Esophagus (tissue), 2 donors: ENCODE data around the gene GPM6B. TPM values are rescaled to one million over a fixed set of nuclear protein-coding genes. Genes with fewer than 3 reads are reported as not detected.
A peak's percentile ranks its signal among the peaks of the same experiment; 100 is the strongest.

Source experiments
- H3K27ac ChIP-seq, 2 donors: one replicate each; pipeline ENCODE4 v1.5.1; 2013; ENCODE audit warnings: low read depth in 2 of 2, mild to moderate bottlenecking in 2 of 2, inconsistent platforms in 1 of 2, low read length in 1 of 2, moderate library complexity in 1 of 2
- H3K27me3 ChIP-seq, 2 donors: one replicate each; pipeline ENCODE4 v1.6.1; 2013; ENCODE audit warnings: low read length in 2 of 2, control low read depth in 1 of 2, mild to moderate bottlenecking in 1 of 2; ENCODE audit not compliant: insufficient read depth in 2 of 2, control insufficient read depth in 1 of 2
- H3K36me3 ChIP-seq, 2 donors: one replicate each; pipeline ENCODE4 v1.6.1; 2013; ENCODE audit warnings: low read length in 1 of 2; ENCODE audit not compliant: control insufficient read depth in 2 of 2, insufficient read depth in 2 of 2
- H3K4me1 ChIP-seq, 2 donors: one replicate each; pipeline ENCODE4 v1.6.1; 2013; ENCODE audit warnings: low read length in 1 of 2; ENCODE audit not compliant: control insufficient read depth in 2 of 2, insufficient read depth in 2 of 2
- H3K4me3 ChIP-seq, 2 donors: one replicate each; pipeline ENCODE4 v1.5.1; 2013; ENCODE audit warnings: low read length in 2 of 2, mild to moderate bottlenecking in 2 of 2, low read depth in 1 of 2, moderate library complexity in 1 of 2
- H3K9me3 ChIP-seq, 2 donors: one replicate each; pipeline ENCODE4 v1.6.1; 2013; ENCODE audit warnings: mild to moderate bottlenecking in 2 of 2, low read depth in 1 of 2, low read length in 1 of 2, moderate library complexity in 1 of 2; ENCODE audit not compliant: control insufficient read depth in 2 of 2, insufficient read depth in 1 of 2
- WGBS, 2 donors: extraction: QIAGEN DNeasy Blood & Tissue Kit; methylation state at CpG; one replicate each; pipeline ENCODE4 v1.1.7; 2013; 5-methylcytosine and 5-hydroxymethylcytosine counted together
- polyA plus RNA-seq, 2 donors: library from polyadenylated mRNA; stranded (reverse); fragments of 200-250 nt; gene quantifications; one replicate each; pipeline ENCODE4 v1.2.3, GENCODE V29; 2013
- donor health status: healthy with polysubstance abuse.
- donor health status: Bipolar disorder and iron deficiency.

The GPM6B gene
- polyA plus RNA-seq, 2 donors = 1.1 to 3.1 TPM

- H3K9me3 ChIP-seq = no peaks in the 10 kb centered on the region
- 72 to 78% methylated on average over 7 of the region's 7 CpGs for WGBS, 2 donors
- no peaks in the 10 kb centered on the region for H3K4me1 ChIP-seq
- H3K36me3 ChIP-seq = no peaks in the 10 kb centered on the region
- H3K4me3 ChIP-seq = no peak overlapping the region
- H3K27ac ChIP-seq = no peak overlapping the region
- H3K27me3 ChIP-seq = peaks cover 0 to 5% of the 10 kb centered on the region in 2 donors
Measured at GRCh38 chrX:13780868-13781427, 35.9 kb downstream of the GPM6B start.

- no peak overlapping the region for H3K4me3 ChIP-seq
- no peak overlapping the region for H3K27ac ChIP-seq
- no peaks in the 10 kb centered on the region for H3K4me1 ChIP-seq
- no peaks in the 10 kb centered on the region for H3K36me3 ChIP-seq
- 33 to 54% methylated on average over 2 of the region's 2 CpGs for WGBS, 2 donors
- no peaks in the 10 kb centered on the region for H3K9me3 ChIP-seq
- H3K27me3 ChIP-seq = peaks cover 0 to 5% of the 10 kb centered on the region in 2 donors
Measured at GRCh38 chrX:13778916-13779315, 38.0 kb downstream of the GPM6B start.

GRCh38 chrX:13776387-13776786 lies 40.5 kb downstream of the GPM6B start:
- no peaks in the 10 kb centered on the region for H3K36me3 ChIP-seq
- H3K4me1 ChIP-seq = no peaks in the 10 kb centered on the region
- WGBS, 2 donors = 63 to 68% methylated on average over 4 of the region's 4 CpGs
- H3K27ac ChIP-seq = no peak overlapping the region
- H3K27me3 ChIP-seq = no peaks in the 10 kb centered on the region
- H3K9me3 ChIP-seq = no peaks in the 10 kb centered on the region
- H3K4me3 ChIP-seq = no peak overlapping the region

- Histone ChIP-seq H3K36me3 (no peaks in the 10 kb centered on the region), H3K4me1 (no peaks in the 10 kb centered on the region), H3K27me3 (no peaks in the 10 kb centered on the region), H3K4me3 (no peak overlapping the region), H3K27ac (no peak overlapping the region), H3K9me3 (no peaks in the 10 kb centered on the region)
- WGBS, 2 donors = 92 to 94% methylated on average over 3 of the region's 3 CpGs
Measured at GRCh38 chrX:13775837-13776236, 41.1 kb downstream of the GPM6B start.

- H3K27me3 ChIP-seq = no peaks in the 10 kb centered on the region
- H3K9me3 ChIP-seq = no peaks in the 10 kb centered on the region
- 91 to 93% methylated on average over 2 of the region's 2 CpGs for WGBS, 2 donors
- no peaks in the 10 kb centered on the region for H3K4me1 ChIP-seq
- H3K36me3 ChIP-seq = no peaks in the 10 kb centered on the region
- no peak overlapping the region for H3K4me3 ChIP-seq
- no peak overlapping the region for H3K27ac ChIP-seq
Measured at GRCh38 chrX:13774696-13775095, 42.2 kb downstream of the GPM6B start.

- Histone ChIP-seq H3K4me3 (no peak overlapping the region), H3K4me1 (no peaks in the 10 kb centered on the region), H3K9me3 (no peaks in the 10 kb centered on the region), H3K36me3 (peaks cover 0 to 3% of the 10 kb centered on the region in 2 donors), H3K27me3 (no peaks in the 10 kb centered on the region), H3K27ac (no peak overlapping the region)
- 87 to 89% methylated on average over 3 of the region's 3 CpGs for WGBS, 2 donors
Measured at GRCh38 chrX:13770013-13770535, 46.8 kb downstream of the GPM6B start.

- Histone ChIP-seq H3K4me1 (no peaks in the 10 kb centered on the region), H3K9me3 (no peaks in the 10 kb centered on the region), H3K27me3 (no peaks in the 10 kb centered on the region), H3K4me3 (no peak overlapping the region), H3K27ac (no peak overlapping the region), H3K36me3 (peaks cover 0 to 3% of the 10 kb centered on the region in 2 donors)
- 92 to 93% methylated on average over 4 of the region's 4 CpGs for WGBS, 2 donors
Measured at GRCh38 chrX:13768939-13769338, 48.0 kb downstream of the GPM6B start.

- 68 to 70% methylated on average over 6 of the region's 6 CpGs for WGBS, 2 donors
- Histone ChIP-seq H3K9me3 (no peaks in the 10 kb centered on the region), H3K36me3 (peaks cover 0 to 8% of the 10 kb centered on the region in 2 donors), H3K27me3 (no peaks in the 10 kb centered on the region), H3K27ac (no peak overlapping the region), H3K4me1 (no peaks in the 10 kb centered on the region), H3K4me3 (no peak overlapping the region)
Measured at GRCh38 chrX:13764765-13765164, 52.1 kb downstream of the GPM6B start.

- Histone ChIP-seq H3K27me3 (no peaks in the 10 kb centered on the region), H3K27ac (peak overlapping the region in 1 of 2 donors; percentile 12), H3K4me3 (no peak overlapping the region), H3K36me3 (peaks cover 1 to 8% of the 10 kb centered on the region in 2 donors), H3K4me1 (no peaks in the 10 kb centered on the region), H3K9me3 (no peaks in the 10 kb centered on the region)
- 57 to 61% methylated on average over 7 of the region's 7 CpGs for WGBS, 2 donors
Measured at GRCh38 chrX:13764281-13764680, 52.6 kb downstream of the GPM6B start.

GRCh38 chrX:13763489-13763888 lies 53.4 kb downstream of the GPM6B start:
- H3K4me1 ChIP-seq = no peaks in the 10 kb centered on the region
- H3K36me3 ChIP-seq = peaks cover 5 to 8% of the 10 kb centered on the region in 2 donors
- WGBS, 2 donors = 28 to 50% methylated on average over 8 of the region's 8 CpGs
- H3K27ac ChIP-seq = no peak overlapping the region
- no peaks in the 10 kb centered on the region for H3K27me3 ChIP-seq
- no peaks in the 10 kb centered on the region for H3K9me3 ChIP-seq
- H3K4me3 ChIP-seq = no peak overlapping the region
